Measurements from ENCODE around the gene ZNF444. TPM values are rescaled to one million over a fixed set of nuclear protein-coding genes. Genes with fewer than 3 reads are reported as not detected.
A peak's percentile ranks its signal among the peaks of the same experiment; 100 is the strongest.
"Not testable (repeated sequence)": the region's sequence is repeated elsewhere in the genome, so short reads cannot be mapped to it uniquely, and the experiment has no call there.

ZNF444 gene
- total and polyA plus RNA-seq, 4 donors: 6.1 to 30.4 (median 21.0) TPM

- TF ChIP-seq ZBTB33 (IDR thresholded peaks at IDR 0.05) (no peak), HNF4A (conservative IDR thresholded peaks at IDR 0.05) (no peak), CTCF (IDR thresholded peaks at IDR 0.05; ENCODE audit: low read depth, low read length, missing input control) (no peak)
Observed at GRCh38 chr19:56104423-56104822, 36.7 kb upstream of the ZNF444 start (continued).

GRCh38 chr19:56105090-56105701 is 35.9 kb upstream of the ZNF444 start:
- H3K9me3 ChIP-seq (ENCODE audit: control insufficient read depth in 4 of 4, low read length in 3 of 4): no peaks in the 10 kb centered on the region
- H3K4me3 ChIP-seq (ENCODE audit: low read depth in 1 of 3, low read length in 3 of 3): no peak overlapping the region
- H3K27ac ChIP-seq (ENCODE audit: low read depth in 1 of 2, low read length in 2 of 2): peak overlapping the region; percentile 43 to 76
- peak; percentile 31 for TF ChIP-seq FOXA2 (IDR thresholded peaks at IDR 0.05)
- TF ChIP-seq JUND (IDR thresholded peaks at IDR 0.05): no peak
- TF ChIP-seq REST (IDR thresholded peaks at IDR 0.05): peak; percentile 47
- TF ChIP-seq RXRA (IDR thresholded peaks at IDR 0.05): peak; percentile 70 to 74
- TF ChIP-seq GABPA (IDR thresholded peaks at IDR 0.05 in 1 of 2, conservative IDR thresholded peaks at IDR 0.05 in 1 of 2): peak in 1 of 2 donors; percentile 61
- TF ChIP-seq CTCF (IDR thresholded peaks at IDR 0.05; ENCODE audit: low read depth, low read length, missing input control): peak; percentile 76
- TF ChIP-seq ATF3 (IDR thresholded peaks at IDR 0.05): no peak
- peak; percentile 83 to 89 for TF ChIP-seq RAD21 (IDR thresholded peaks at IDR 0.05)
- TF ChIP-seq SP1 (IDR thresholded peaks at IDR 0.05): peak; percentile 35
- TF ChIP-seq HNF4G (IDR thresholded peaks at IDR 0.05): no peak
- TF ChIP-seq HNF4A (conservative IDR thresholded peaks at IDR 0.05): peak; percentile 49 to 61
- TF ChIP-seq EGR1 (IDR thresholded peaks at IDR 0.05; ENCODE audit: low read depth in 2 of 2): no peak
- peak; percentile 19 for TF ChIP-seq NR2F2 (IDR thresholded peaks at IDR 0.05)
- 18% methylated on average over 22 of the region's 22 CpGs for WGBS
- H3K27me3 ChIP-seq (ENCODE audit: control insufficient read depth in 4 of 4, insufficient read depth in 4 of 4, low read length in 3 of 4): no peaks in the 10 kb centered on the region
- peak; percentile 79 for DNase-seq (ENCODE audit: low spot score)
- H3K4me1 ChIP-seq (ENCODE audit: control insufficient read depth in 4 of 4, insufficient read depth in 4 of 4, low read length in 3 of 4): peaks cover 19 to 54% (median 45%) of the 10 kb centered on the region in 4 donors
- H3K9ac ChIP-seq (ENCODE audit: low read depth in 1 of 2, low read length in 2 of 2): peak overlapping the region in 1 of 2 donors; percentile 19
- H3K36me3 ChIP-seq (ENCODE audit: control insufficient read depth in 4 of 4, insufficient read depth in 3 of 4, low read depth in 1 of 4, low read length in 3 of 4): peaks cover 3 to 23% (median 11%) of the 10 kb centered on the region in 4 donors

GRCh38 chr19:56105831-56106396 is 35.2 kb upstream of the ZNF444 start:
- H3K9ac ChIP-seq (ENCODE audit: low read depth in 1 of 2, low read length in 2 of 2); DNase-seq (ENCODE audit: low spot score); H3K9me3 ChIP-seq (ENCODE audit: control insufficient read depth in 4 of 4, low read length in 3 of 4); H3K4me3 ChIP-seq (ENCODE audit: low read depth in 1 of 3, low read length in 3 of 3); H3K27me3 ChIP-seq (ENCODE audit: control insufficient read depth in 4 of 4, insufficient read depth in 4 of 4, low read length in 3 of 4): not testable (repeated sequence)
- Histone ChIP-seq H3K4me1 (ENCODE audit: control insufficient read depth in 4 of 4, insufficient read depth in 4 of 4, low read length in 3 of 4) (peaks cover 25 to 62% (median 52%) of the 10 kb centered on the region in 4 donors), H3K36me3 (ENCODE audit: control insufficient read depth in 4 of 4, insufficient read depth in 3 of 4, low read depth in 1 of 4, low read length in 3 of 4) (peaks cover 3 to 16% (median 10%) of the 10 kb centered on the region in 4 donors), H3K27ac (ENCODE audit: low read depth in 1 of 2, low read length in 2 of 2) (peak overlapping the region; percentile 43 to 76)
- 87% methylated on average over 61 of the region's 61 CpGs for WGBS
